ENCODE data around the gene ERN1. TPM values are rescaled to one million over a fixed set of nuclear protein-coding genes. Genes with fewer than 3 reads are reported as not detected.

The ERN1 gene
- total and polyA plus RNA-seq, 2 of the 13 experiments (the other 11 are each of a cell fraction or from before 2014, with no cell fraction given), result 6.0 to 12.7 TPM

- TF ChIP-seq SMARCC2 (IDR thresholded peaks at IDR 0.05) (no peak), ZNF296 (CRISPR knock-in tag; conservative IDR thresholded peaks at IDR 0.05) (no peak), ZNF749 (CRISPR knock-in tag; IDR thresholded peaks at IDR 0.05; ENCODE audit: borderline replicate concordance) (peak; percentile 99), MTF2 (CRISPR knock-in tag; IDR thresholded peaks at IDR 0.05; ENCODE audit: borderline replicate concordance) (no peak; the same call in 1 of the 2 replicates), SNAPC2 (CRISPR knock-in tag; IDR thresholded peaks at IDR 0.05) (peak; percentile 41; the same call in 1 of the 2 replicates), ZNF883 (CRISPR knock-in tag; IDR thresholded peaks at IDR 0.05; ENCODE audit: not compliant biosample characterization) (peak; percentile 28), SSRP1 (CRISPR knock-in tag; IDR thresholded peaks at IDR 0.05) (no peak; the same call in 1 of the 2 replicates), SAP130 (CRISPR knock-in tag; IDR thresholded peaks at IDR 0.05; ENCODE audit: low read depth) (peak; percentile 95), SMARCE1 (IDR thresholded peaks at IDR 0.05; ENCODE audit: borderline replicate concordance) (no peak), POLR2AphosphoS5 (IDR thresholded peaks at IDR 0.05; ENCODE audit: low read depth, low read length) (peak; percentile 100), ZNF781 (CRISPR knock-in tag; IDR thresholded peaks at IDR 0.05; ENCODE audit: borderline replicate concordance, not compliant biosample characterization) (peak; percentile 56), ZNF678 (CRISPR knock-in tag; IDR thresholded peaks at IDR 0.05) (peak; percentile 76; the same call in 1 of the 2 replicates), PRPF4 (IDR thresholded peaks at IDR 0.05; ENCODE audit: low read depth, low read length, poor library complexity, severe bottlenecking) (no peak), ZNF124 (CRISPR knock-in tag; IDR thresholded peaks at IDR 0.05) (peak; percentile 52; the same call in 1 of the 2 replicates), ZSCAN9 (CRISPR knock-in tag; IDR thresholded peaks at IDR 0.05; ENCODE audit: borderline replicate concordance) (peak; percentile 97), PRDM4 (CRISPR knock-in tag; IDR thresholded peaks at IDR 0.05; ENCODE audit: borderline replicate concordance) (no peak), RFX5 (IDR thresholded peaks at IDR 0.05; ENCODE audit: low read depth, low read length) (no peak), ZFP1 (CRISPR knock-in tag; IDR thresholded peaks at IDR 0.05) (peak; percentile 92; the same call in 1 of the 2 replicates), ERF (CRISPR knock-in tag; IDR thresholded peaks at IDR 0.05) (peak; percentile 100)
- TF ChIP-seq, protein P1, sequence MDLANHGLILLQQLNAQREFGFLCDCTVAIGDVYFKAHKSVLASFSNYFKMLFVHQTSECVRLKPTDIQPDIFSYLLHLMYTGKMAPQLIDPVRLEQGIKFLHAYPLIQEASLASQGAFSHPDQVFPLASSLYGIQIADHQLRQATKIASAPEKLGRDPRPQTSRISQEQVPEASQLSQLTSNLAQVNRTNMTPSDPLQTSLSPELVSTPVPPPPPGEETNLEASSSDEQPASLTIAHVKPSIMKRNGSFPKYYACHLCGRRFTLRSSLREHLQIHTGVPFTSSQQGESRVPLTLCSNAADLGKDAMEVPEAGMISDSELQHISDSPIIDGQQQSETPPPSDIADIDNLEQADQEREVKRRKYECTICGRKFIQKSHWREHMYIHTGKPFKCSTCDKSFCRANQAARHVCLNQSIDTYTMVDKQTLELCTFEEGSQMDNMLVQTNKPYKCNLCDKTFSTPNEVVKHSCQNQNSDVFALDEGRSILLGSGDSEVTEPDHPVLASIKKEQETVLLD (CRISPR knock-in tag; IDR thresholded peaks at IDR 0.05; ENCODE audit: low read depth), result peak; percentile 19; the same call in 1 of the 2 replicates
- TF ChIP-seq, protein P2, sequence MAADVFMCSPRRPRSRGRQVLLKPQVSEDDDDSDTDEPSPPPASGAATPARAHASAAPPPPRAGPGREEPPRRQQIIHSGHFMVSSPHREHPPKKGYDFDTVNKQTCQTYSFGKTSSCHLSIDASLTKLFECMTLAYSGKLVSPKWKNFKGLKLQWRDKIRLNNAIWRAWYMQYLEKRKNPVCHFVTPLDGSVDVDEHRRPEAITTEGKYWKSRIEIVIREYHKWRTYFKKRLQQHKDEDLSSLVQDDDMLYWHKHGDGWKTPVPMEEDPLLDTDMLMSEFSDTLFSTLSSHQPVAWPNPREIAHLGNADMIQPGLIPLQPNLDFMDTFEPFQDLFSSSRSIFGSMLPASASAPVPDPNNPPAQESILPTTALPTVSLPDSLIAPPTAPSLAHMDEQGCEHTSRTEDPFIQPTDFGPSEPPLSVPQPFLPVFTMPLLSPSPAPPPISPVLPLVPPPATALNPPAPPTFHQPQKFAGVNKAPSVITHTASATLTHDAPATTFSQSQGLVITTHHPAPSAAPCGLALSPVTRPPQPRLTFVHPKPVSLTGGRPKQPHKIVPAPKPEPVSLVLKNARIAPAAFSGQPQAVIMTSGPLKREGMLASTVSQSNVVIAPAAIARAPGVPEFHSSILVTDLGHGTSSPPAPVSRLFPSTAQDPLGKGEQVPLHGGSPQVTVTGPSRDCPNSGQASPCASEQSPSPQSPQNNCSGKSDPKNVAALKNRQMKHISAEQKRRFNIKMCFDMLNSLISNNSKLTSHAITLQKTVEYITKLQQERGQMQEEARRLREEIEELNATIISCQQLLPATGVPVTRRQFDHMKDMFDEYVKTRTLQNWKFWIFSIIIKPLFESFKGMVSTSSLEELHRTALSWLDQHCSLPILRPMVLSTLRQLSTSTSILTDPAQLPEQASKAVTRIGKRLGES (CRISPR knock-in tag; IDR thresholded peaks at IDR 0.05; ENCODE audit: borderline replicate concordance), result peak; percentile 76; the same call in 1 of the 2 replicates
- TF ChIP-seq, protein P3, sequence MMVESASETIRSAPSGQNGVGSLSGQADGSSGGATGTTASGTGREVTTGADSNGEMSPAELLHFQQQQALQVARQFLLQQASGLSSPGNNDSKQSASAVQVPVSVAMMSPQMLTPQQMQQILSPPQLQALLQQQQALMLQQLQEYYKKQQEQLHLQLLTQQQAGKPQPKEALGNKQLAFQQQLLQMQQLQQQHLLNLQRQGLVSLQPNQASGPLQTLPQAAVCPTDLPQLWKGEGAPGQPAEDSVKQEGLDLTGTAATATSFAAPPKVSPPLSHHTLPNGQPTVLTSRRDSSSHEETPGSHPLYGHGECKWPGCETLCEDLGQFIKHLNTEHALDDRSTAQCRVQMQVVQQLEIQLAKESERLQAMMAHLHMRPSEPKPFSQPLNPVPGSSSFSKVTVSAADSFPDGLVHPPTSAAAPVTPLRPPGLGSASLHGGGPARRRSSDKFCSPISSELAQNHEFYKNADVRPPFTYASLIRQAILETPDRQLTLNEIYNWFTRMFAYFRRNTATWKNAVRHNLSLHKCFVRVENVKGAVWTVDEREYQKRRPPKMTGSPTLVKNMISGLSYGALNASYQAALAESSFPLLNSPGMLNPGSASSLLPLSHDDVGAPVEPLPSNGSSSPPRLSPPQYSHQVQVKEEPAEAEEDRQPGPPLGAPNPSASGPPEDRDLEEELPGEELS (CRISPR knock-in tag; IDR thresholded peaks at IDR 0.05), result peak; percentile 50
Measured at GRCh38 chr17:64145751-64146417, 15.9 kb upstream of the ERN1 start (continued).

Measured in HepG2 (cell line).